ENCODE results near the gene SMYD2. TPM values are rescaled to one million over a fixed set of nuclear protein-coding genes. Genes with fewer than 3 reads are reported as not detected.

The SMYD2 gene
- total and polyA plus RNA-seq, 2 of the 8 experiments (the other 6 are each of a cell fraction or from before 2014, with no cell fraction given): 3.0 to 5.2 TPM

DNA sequence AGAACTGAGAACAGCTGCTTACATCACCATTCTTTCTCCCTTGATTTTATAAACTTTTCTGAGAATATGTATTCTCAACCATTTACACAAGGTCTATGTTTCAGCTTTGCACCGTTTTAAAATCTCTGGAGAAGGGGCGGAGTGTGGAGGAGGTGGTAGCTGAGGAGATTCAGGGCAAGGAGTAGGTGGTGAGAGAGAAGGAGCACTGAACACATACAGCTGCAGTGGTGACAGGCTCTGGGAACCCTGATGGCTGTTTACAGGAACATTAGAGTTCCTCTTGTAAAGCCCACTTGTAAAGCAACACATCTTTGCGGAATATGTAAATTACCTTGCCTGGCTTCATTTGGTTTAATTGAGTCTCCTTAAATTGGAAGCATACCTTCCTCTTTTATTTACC lies 89.7 kb downstream of the SMYD2 start (continued):
- TF ChIP-seq, protein P1, sequence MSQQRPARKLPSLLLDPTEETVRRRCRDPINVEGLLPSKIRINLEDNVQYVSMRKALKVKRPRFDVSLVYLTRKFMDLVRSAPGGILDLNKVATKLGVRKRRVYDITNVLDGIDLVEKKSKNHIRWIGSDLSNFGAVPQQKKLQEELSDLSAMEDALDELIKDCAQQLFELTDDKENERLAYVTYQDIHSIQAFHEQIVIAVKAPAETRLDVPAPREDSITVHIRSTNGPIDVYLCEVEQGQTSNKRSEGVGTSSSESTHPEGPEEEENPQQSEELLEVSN (IDR thresholded peaks at IDR 0.05): no peak
- no peak for TF ChIP-seq NRF1 (IDR thresholded peaks at IDR 0.05; ENCODE audit: low read depth, low read length)

Data from H1 (cell line).